Neuronal stem cell (in vitro differentiated cells): ENCODE results near the gene FBXL20.
"Not testable (repeated sequence)": the region's sequence is repeated elsewhere in the genome, so short reads cannot be mapped to it uniquely, and the experiment has no call there.

Experiments used
- DNase-seq: peaks from one replicate; pipeline ENCODE4 v3.0.0-alpha.2; 2013; ENCODE audit warnings: low spot score
- H2AFZ ChIP-seq: one replicate; pipeline ENCODE4 v1.6.1; 2013; ENCODE audit warnings: mild to moderate bottlenecking, low read length, inconsistent platforms
- H2AK5ac ChIP-seq: 2 replicates; pipeline ENCODE4 v1.6.1; 2013; ENCODE audit warnings: low read depth, mild to moderate bottlenecking, inconsistent platforms, low read length, moderate library complexity, mixed read lengths
- H2BK120ac ChIP-seq: 2 replicates; pipeline ENCODE4 v1.6.1; 2013; ENCODE audit warnings: low read depth, mild to moderate bottlenecking, inconsistent platforms, low read length, moderate library complexity, mixed read lengths
- H2BK12ac ChIP-seq: one replicate; pipeline ENCODE4 v1.6.1; 2013; ENCODE audit warnings: low read length, inconsistent platforms
- H2BK15ac ChIP-seq: 2 replicates; pipeline ENCODE4 v1.6.1; 2013; ENCODE audit warnings: mild to moderate bottlenecking, low read length, inconsistent platforms, mixed read lengths
- H2BK5ac ChIP-seq: one replicate; pipeline ENCODE4 v1.6.1; 2013; ENCODE audit warnings: inconsistent platforms, mild to moderate bottlenecking, low read length, moderate library complexity
- H3K14ac ChIP-seq: one replicate; pipeline ENCODE4 v1.6.1; 2013; ENCODE audit warnings: low read length, inconsistent platforms
- H3K18ac ChIP-seq: 2 replicates; pipeline ENCODE4 v1.6.1; 2013; ENCODE audit warnings: low read length, inconsistent platforms
- H3K23ac ChIP-seq: 2 replicates; pipeline ENCODE4 v1.6.1; 2013; ENCODE audit warnings: low read depth, mild to moderate bottlenecking, mixed read lengths, low read length, inconsistent platforms; ENCODE audit not compliant: poor library complexity
- H3K27ac ChIP-seq: replicated peaks from 3 replicates; pipeline ENCODE4 v1.5.1; 2013; ENCODE audit warnings: low read length, inconsistent platforms
- H3K27me3 ChIP-seq, 3 experiments: 2 replicates each; pipeline ENCODE4 v1.6.1; 2013; ENCODE audit warnings: low read length in 3 of 3, mild to moderate bottlenecking in 2 of 3, inconsistent platforms in 1 of 3, low read depth in 1 of 3, mixed read lengths in 1 of 3, moderate library complexity in 1 of 3; ENCODE audit not compliant: control insufficient read depth in 3 of 3, insufficient read depth in 3 of 3
- H3K36me3 ChIP-seq, 2 donors: replicated peaks in 1 of 2; 2 replicates each; pipeline ENCODE4 v1.6.1; 2013; ENCODE audit warnings: low read length in 2 of 2; ENCODE audit not compliant: control insufficient read depth in 2 of 2, insufficient read depth in 2 of 2
- H3K4ac ChIP-seq: 2 replicates; pipeline ENCODE4 v1.6.1; 2013; ENCODE audit warnings: inconsistent platforms, mild to moderate bottlenecking, low read length, moderate library complexity
- H3K4me1 ChIP-seq, 2 donors: 1 replicate in 1 of 2; 2 replicates in 1 of 2; pipeline ENCODE4 v1.6.1; 2013; ENCODE audit warnings: low read length in 2 of 2, low read depth in 1 of 2; ENCODE audit not compliant: control insufficient read depth in 2 of 2, insufficient read depth in 1 of 2
- H3K4me2 ChIP-seq: one replicate; pipeline ENCODE4 v1.6.1; 2013; ENCODE audit warnings: mild to moderate bottlenecking, low read length, inconsistent platforms; ENCODE audit not compliant: insufficient read depth, poor library complexity, severe bottlenecking
- H3K4me3 ChIP-seq, 2 donors: 2 replicates each; pipeline ENCODE4 v1.5.1; 2013; ENCODE audit warnings: low read length in 2 of 2, mild to moderate bottlenecking in 2 of 2, inconsistent platforms in 1 of 2, moderate library complexity in 1 of 2
- H3K79me1 ChIP-seq: one replicate; pipeline ENCODE4 v1.6.1; 2013; ENCODE audit warnings: low read depth, mild to moderate bottlenecking, inconsistent platforms, low read length, moderate library complexity
- H3K9ac ChIP-seq: one replicate; pipeline ENCODE4 v1.6.1; 2013; ENCODE audit warnings: mild to moderate bottlenecking, low read depth, low read length, inconsistent platforms; ENCODE audit not compliant: poor library complexity
- H3K9me3 ChIP-seq, 2 donors: replicated peaks in 1 of 2; 2 replicates each; pipeline versions ENCODE3 to v1.6.1; 2013; ENCODE audit warnings: low read length in 2 of 2, mild to moderate bottlenecking in 2 of 2, inconsistent platforms in 1 of 2, low read depth in 1 of 2, mixed read lengths in 1 of 2, moderate library complexity in 1 of 2; ENCODE audit not compliant: control insufficient read depth in 2 of 2, insufficient read depth in 1 of 2
- H4K8ac ChIP-seq: one replicate; pipeline ENCODE4 v1.6.1; 2013; ENCODE audit warnings: low read depth, mild to moderate bottlenecking, inconsistent platforms, low read length, moderate library complexity
- H4K91ac ChIP-seq: one replicate; pipeline ENCODE4 v1.6.1; 2013; ENCODE audit warnings: low read length, low read depth, mild to moderate bottlenecking, inconsistent platforms; ENCODE audit not compliant: poor library complexity
- WGBS, 2 donors: extraction: QIAGEN DNeasy Blood & Tissue Kit; methylation state at CpG; one replicate each; pipeline ENCODE4 v1.1.7; 2013; ENCODE audit warnings: missing lambda C conversion rate in 2 of 2, mixed read lengths in 1 of 2; ENCODE audit not compliant: insufficient read length in 2 of 2, insufficient replicate concordance in 1 of 2; ENCODE audit errors: extremely low coverage in 2 of 2; 5-methylcytosine and 5-hydroxymethylcytosine counted together

Gene FBXL20

GRCh38 chr17:39292546-39292945 is 108.9 kb downstream of the FBXL20 start:
- not testable (repeated sequence) for H4K8ac ChIP-seq, H2BK12ac ChIP-seq, H2BK15ac ChIP-seq, H3K23ac ChIP-seq, H3K18ac ChIP-seq, H2AFZ ChIP-seq, H3K4ac ChIP-seq, H2BK5ac ChIP-seq, H2BK120ac ChIP-seq, H3K4me2 ChIP-seq, H3K14ac ChIP-seq, H3K9me3 ChIP-seq, H4K91ac ChIP-seq, DNase-seq, H3K4me1 ChIP-seq, H2AK5ac ChIP-seq, H3K9ac ChIP-seq, H3K27ac ChIP-seq, H3K27me3 ChIP-seq, H3K4me3 ChIP-seq, H3K79me1 ChIP-seq
- WGBS, 2 donors, result no CpG with 5 or more reads among the region's 8 CpGs
- H3K36me3 ChIP-seq, result peaks cover 0 to 44% of the 10 kb centered on the region in 2 donors

GRCh38 chr17:39286513-39286912 is 114.9 kb downstream of the FBXL20 start:
- H2AK5ac ChIP-seq, H3K27ac ChIP-seq, H3K23ac ChIP-seq, DNase-seq, H2BK12ac ChIP-seq, H4K8ac ChIP-seq, H2AFZ ChIP-seq, H3K27me3 ChIP-seq, H3K9ac ChIP-seq, H3K4ac ChIP-seq, H2BK120ac ChIP-seq, H3K18ac ChIP-seq, H3K9me3 ChIP-seq, H3K14ac ChIP-seq, H3K4me3 ChIP-seq, H3K4me2 ChIP-seq, H3K79me1 ChIP-seq, H4K91ac ChIP-seq, H3K4me1 ChIP-seq, H2BK5ac ChIP-seq, H2BK15ac ChIP-seq: not testable (repeated sequence)
- no CpG with 5 or more reads among the region's 3 CpGs for WGBS, 2 donors
- peaks cover 2 to 33% of the 10 kb centered on the region in 2 donors for H3K36me3 ChIP-seq

GRCh38 chr17:39284685-39285084 is 116.7 kb downstream of the FBXL20 start:
- H3K23ac ChIP-seq, result no peak overlapping the region
- no peak overlapping the region for H2BK5ac ChIP-seq
- H3K4me1 ChIP-seq, result no peaks in the 10 kb centered on the region
- H2BK15ac ChIP-seq, result no peak overlapping the region
- H3K4me3 ChIP-seq, result no peak overlapping the region
- H3K18ac ChIP-seq, result no peak overlapping the region
- no peaks in the 10 kb centered on the region for H3K79me1 ChIP-seq
- no peak overlapping the region for H3K4me2 ChIP-seq
- no peak overlapping the region for H3K4ac ChIP-seq
- H3K14ac ChIP-seq, result no peak overlapping the region
- no peak overlapping the region for H2AFZ ChIP-seq
- peaks cover 2 to 39% of the 10 kb centered on the region in 2 donors for H3K36me3 ChIP-seq
- no peak overlapping the region for H3K27ac ChIP-seq
- no peak overlapping the region for H2BK12ac ChIP-seq
- WGBS, 2 donors, result no CpG with 5 or more reads among the region's 5 CpGs
- H4K8ac ChIP-seq, result no peak overlapping the region
- DNase-seq, result no peak
- no peaks in the 10 kb centered on the region for H3K9me3 ChIP-seq
- H3K27me3 ChIP-seq, result no peaks in the 10 kb centered on the region
- no peak overlapping the region for H3K9ac ChIP-seq
- no peak overlapping the region for H2AK5ac ChIP-seq
- no peak overlapping the region for H2BK120ac ChIP-seq
- no peak overlapping the region for H4K91ac ChIP-seq

GRCh38 chr17:39283896-39284295 is 117.5 kb downstream of the FBXL20 start:
- H3K18ac ChIP-seq, result no peak overlapping the region

More at GRCh38 chr17:39283896-39284295, 117.5 kb downstream of the FBXL20 start:
- Histone ChIP-seq H3K9me3 (no peaks in the 10 kb centered on the region), H2BK120ac (no peak overlapping the region), H3K14ac (no peak overlapping the region), H3K27me3 (no peaks in the 10 kb centered on the region), H3K4me1 (no peaks in the 10 kb centered on the region), H2BK12ac (no peak overlapping the region), H3K79me1 (no peaks in the 10 kb centered on the region), H3K27ac (no peak overlapping the region), H3K4me2 (no peak overlapping the region), H3K36me3 (peaks cover 2 to 47% of the 10 kb centered on the region in 2 donors), H3K4me3 (no peak overlapping the region), H2BK15ac (no peak overlapping the region), H4K91ac (no peak overlapping the region), H3K9ac (no peak overlapping the region), H2AK5ac (no peak overlapping the region), H3K23ac (no peak overlapping the region), H3K4ac (no peak overlapping the region), H2BK5ac (no peak overlapping the region), H2AFZ (no peak overlapping the region), H4K8ac (no peak overlapping the region)
- no peak for DNase-seq
- WGBS, 2 donors, result no CpG with 5 or more reads among the region's 1 CpG
